ENCODE data around the gene SLC6A3.

DNA sequence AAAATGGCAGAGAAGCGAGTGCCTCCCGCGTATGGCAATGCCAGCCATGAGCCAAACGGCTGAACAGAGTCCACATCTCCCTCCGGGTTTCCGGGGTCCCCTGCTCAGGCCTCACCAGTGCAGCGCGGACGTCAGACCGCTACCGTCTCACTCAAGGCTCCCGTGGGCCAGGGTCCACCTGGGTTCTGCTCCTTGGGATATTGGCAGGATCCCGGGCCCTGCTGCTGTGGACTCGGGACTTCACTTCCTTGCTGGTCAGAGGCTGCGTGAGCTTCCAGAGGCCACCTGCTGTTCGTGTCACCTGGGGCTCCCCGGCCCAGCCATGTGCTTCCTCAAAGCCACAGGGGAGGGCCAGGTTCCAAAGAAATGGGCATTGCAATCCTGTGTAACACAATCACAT is 61.9 kb downstream of the SLC6A3 start:
- TF ChIP-seq, protein P1, sequence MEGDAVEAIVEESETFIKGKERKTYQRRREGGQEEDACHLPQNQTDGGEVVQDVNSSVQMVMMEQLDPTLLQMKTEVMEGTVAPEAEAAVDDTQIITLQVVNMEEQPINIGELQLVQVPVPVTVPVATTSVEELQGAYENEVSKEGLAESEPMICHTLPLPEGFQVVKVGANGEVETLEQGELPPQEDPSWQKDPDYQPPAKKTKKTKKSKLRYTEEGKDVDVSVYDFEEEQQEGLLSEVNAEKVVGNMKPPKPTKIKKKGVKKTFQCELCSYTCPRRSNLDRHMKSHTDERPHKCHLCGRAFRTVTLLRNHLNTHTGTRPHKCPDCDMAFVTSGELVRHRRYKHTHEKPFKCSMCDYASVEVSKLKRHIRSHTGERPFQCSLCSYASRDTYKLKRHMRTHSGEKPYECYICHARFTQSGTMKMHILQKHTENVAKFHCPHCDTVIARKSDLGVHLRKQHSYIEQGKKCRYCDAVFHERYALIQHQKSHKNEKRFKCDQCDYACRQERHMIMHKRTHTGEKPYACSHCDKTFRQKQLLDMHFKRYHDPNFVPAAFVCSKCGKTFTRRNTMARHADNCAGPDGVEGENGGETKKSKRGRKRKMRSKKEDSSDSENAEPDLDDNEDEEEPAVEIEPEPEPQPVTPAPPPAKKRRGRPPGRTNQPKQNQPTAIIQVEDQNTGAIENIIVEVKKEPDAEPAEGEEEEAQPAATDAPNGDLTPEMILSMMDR (IDR thresholded peaks at IDR 0.05), result no peak
- TF ChIP-seq POLR2A (IDR thresholded peaks at IDR 0.05), result no peak

Measured in testis (tissue), 2 donors.